HepG2 (cell line): Measurements from ENCODE around the gene CIAO3. TPM values are rescaled to one million over a fixed set of nuclear protein-coding genes. Genes with fewer than 3 reads are reported as not detected.

Experiments used
- AHR ChIP-seq: IDR thresholded peaks from 2 replicates; pipeline ENCODE4 v1.6.1; 2018; ENCODE audit warnings: missing genetic modification reagents, missing compliant biosample characterization
- ARNT2 ChIP-seq: sonication (generic); formaldehyde crosslinking; IDR thresholded peaks from 2 replicates; pipeline ENCODE4 v1.8.0; 2022; ENCODE audit warnings: mild to moderate bottlenecking, low read depth, missing genetic modification reagents, moderate library complexity
- HMG20B ChIP-seq: conservative IDR thresholded peaks from 2 replicates; pipeline ENCODE4 v1.6.1; 2016; ENCODE audit warnings: missing genetic modification reagents, missing compliant biosample characterization
- HNF1A ChIP-seq, 2 experiments: sonication (generic) in 1 of 2; formaldehyde crosslinking in 1 of 2; IDR thresholded peaks; 2 replicates each; pipeline versions ENCODE4 v1.4.0 to v1.6.1; 2016 to 2020; ENCODE audit warnings: borderline replicate concordance in 1 of 2, low read depth in 1 of 2, mild to moderate bottlenecking in 1 of 2, missing genetic modification reagents in 1 of 2
- HOMEZ ChIP-seq: IDR thresholded peaks from 2 replicates; pipeline ENCODE4 v1.6.1; 2016; ENCODE audit warnings: low read depth
- JDP2 ChIP-seq: sonication (generic); formaldehyde crosslinking; IDR thresholded peaks from 2 replicates; pipeline ENCODE4 v1.8.1; 2022; ENCODE audit warnings: missing genetic modification reagents, borderline replicate concordance
- NR2F1 ChIP-seq, 2 experiments: fragments of 450-650 bp in 1 of 2; formaldehyde crosslinking in 1 of 2; IDR thresholded peaks; 2 replicates each; pipeline versions ENCODE4 v1.5.0 to v1.6.1; 2016 to 2020; ENCODE audit warnings: mild to moderate bottlenecking in 1 of 2, missing compliant biosample characterization in 1 of 2, missing genetic modification reagents in 1 of 2, moderate library complexity in 1 of 2
- PATZ1 ChIP-seq: sonication (generic); formaldehyde crosslinking; IDR thresholded peaks from 2 replicates; pipeline ENCODE4 v1.4.0; 2020; ENCODE audit warnings: missing genetic modification reagents
- RFXAP ChIP-seq: sonication (generic); formaldehyde crosslinking; IDR thresholded peaks from 2 replicates; pipeline ENCODE4 v1.4.0; 2020; ENCODE audit warnings: missing genetic modification reagents, borderline replicate concordance
- ZNF318 ChIP-seq: sonication (generic); formaldehyde crosslinking; IDR thresholded peaks from 2 replicates; pipeline ENCODE4 v1.4.0; 2020; ENCODE audit warnings: mild to moderate bottlenecking, missing genetic modification reagents
- ZNF33B ChIP-seq: sonication (generic); formaldehyde crosslinking; IDR thresholded peaks from 2 replicates; pipeline ENCODE4 v1.5.1; 2020; ENCODE audit warnings: mild to moderate bottlenecking, missing genetic modification reagents
- polyA plus RNA-seq, 8 experiments: library from polyadenylated mRNA; depleted of rRNA in 3 of 8; stranded (reverse) in 7 of 8; unstranded in 1 of 8; fragments of >200 nt; fragmentation: Illumina TruSeq in 4 of 8; extraction: Trizol in 4 of 8; gene quantifications; 2 replicates each; pipeline versions ENCODE4 v1.2.1 to v1.2.3, GENCODE V29; 2011 to 2016; ENCODE audit warnings: low read depth in 4 of 8, missing spikeins in 1 of 8, mixed read lengths in 1 of 8; ENCODE audit not compliant: insufficient read depth in 1 of 8
- total RNA-seq, 5 experiments: library from RNA; depleted of rRNA; stranded (reverse); fragments of >200 nt; fragmentation: Illumina TruSeq; extraction: Trizol; gene quantifications; 2 replicates each; pipeline ENCODE4 v1.2.3, GENCODE V29; 2016; ENCODE audit warnings: low read depth in 1 of 5

Gene CIAO3
- total and polyA plus RNA-seq, 2 of the 13 experiments (the other 11 are each of a cell fraction or from before 2014, with no cell fraction given): 21.7 to 25.0 TPM

- TF ChIP-seq RFXAP (CRISPR knock-in tag): 0 out of 2 replicates have a peak, but pooled peaks have one; percentile 57
- no peak for TF ChIP-seq HNF1A (IDR thresholded peaks at IDR 0.05; ENCODE audit: low read depth)
- TF ChIP-seq HNF1A (CRISPR knock-in tag; IDR thresholded peaks at IDR 0.05; ENCODE audit: borderline replicate concordance): peak; percentile 38; the same call in 1 of the 2 replicates
- no peak for TF ChIP-seq NR2F1 (CRISPR knock-in tag; IDR thresholded peaks at IDR 0.05)
- peak; percentile 86 for TF ChIP-seq ZNF33B (CRISPR knock-in tag)
- no peak; the same call in 1 of the 2 replicates for TF ChIP-seq AHR (CRISPR knock-in tag)
- TF ChIP-seq JDP2 (CRISPR knock-in tag): no peak; the same call in 1 of the 2 replicates
- no peak for TF ChIP-seq HOMEZ (CRISPR knock-in tag)
- peak; percentile 93 for TF ChIP-seq ARNT2
- TF ChIP-seq HMG20B (CRISPR knock-in tag): no peak
- TF ChIP-seq PATZ1 (CRISPR knock-in tag): no peak; the same call in none of the 2 replicates
- no peak; the same call in none of the 2 replicates for TF ChIP-seq ZNF318
These were observed 19.6 kb downstream of the CIAO3 start, which contains the start of gene ANTKMT (continued) for GRCh38 chr16:720990-721764.
